GM18505 (cell line): ENCODE data around the gene CYFIP2.

Experiments used
- ATAC-seq: cut with Tn5 transposase; IDR thresholded peaks from one replicate; pipeline ENCODE4 v1.9.1; 2021; ENCODE audit not compliant: unreplicated experiment
- POLR2A ChIP-seq: IDR thresholded peaks from 4 replicates; pipeline ENCODE4 v1.6.1; 2011; ENCODE audit warnings: borderline replicate concordance; ENCODE audit not compliant: insufficient read depth, insufficient read length; ENCODE audit errors: extremely low read depth

CYFIP2 gene

GRCh38 chr5:157284458-157285212 lies 18.7 kb downstream of the CYFIP2 start:
- ATAC-seq = no peak
- TF ChIP-seq POLR2A = no peak

- no peak for TF ChIP-seq POLR2A
Observed at GRCh38 chr5:157285310-157286035, 19.6 kb downstream of the CYFIP2 start.

GRCh38 chr5:157286761-157287211 lies 20.9 kb downstream of the CYFIP2 start:
- no peak for ATAC-seq

More at GRCh38 chr5:157285310-157286035, 19.6 kb downstream of the CYFIP2 start:
- no peak for ATAC-seq

DNA sequence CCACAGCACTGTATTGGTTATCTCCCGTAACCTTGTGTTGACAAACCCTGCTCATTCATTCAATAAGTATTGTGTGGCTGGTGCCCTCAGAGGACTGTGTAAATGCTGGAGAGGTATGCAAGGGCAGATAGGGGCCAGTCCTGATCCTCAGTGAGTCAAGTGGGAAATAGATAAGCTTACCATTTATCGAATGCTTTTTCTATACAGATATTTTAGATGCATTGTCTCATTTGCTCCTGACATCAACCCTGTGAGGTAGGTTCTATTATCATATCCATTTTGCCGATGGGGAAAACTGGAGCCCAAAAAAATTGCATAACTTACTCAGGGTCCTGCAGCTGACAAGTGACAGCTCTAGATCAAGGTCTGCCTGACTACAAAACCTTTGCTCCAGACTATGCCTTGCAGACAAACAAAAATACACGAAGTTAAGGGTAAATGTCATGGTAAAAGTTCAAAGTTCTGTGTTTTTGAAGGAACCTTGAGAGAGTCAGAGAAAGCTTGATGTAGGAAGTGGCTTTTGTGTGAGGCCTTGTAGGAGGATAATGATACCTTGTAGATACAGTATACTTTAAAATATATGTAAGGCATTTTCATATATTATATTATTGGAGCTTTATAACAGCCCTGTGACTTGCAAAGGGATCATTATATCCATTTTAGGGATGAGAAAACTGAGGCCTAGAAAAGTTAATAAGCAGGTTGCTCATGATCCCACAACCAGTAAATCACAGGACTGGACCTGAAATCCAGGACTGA lies 22.7 kb downstream of the CYFIP2 start:
- no peak for TF ChIP-seq POLR2A
- no peak for ATAC-seq

More at GRCh38 chr5:157286761-157287211, 20.9 kb downstream of the CYFIP2 start:
- no peak for TF ChIP-seq POLR2A

DNA sequence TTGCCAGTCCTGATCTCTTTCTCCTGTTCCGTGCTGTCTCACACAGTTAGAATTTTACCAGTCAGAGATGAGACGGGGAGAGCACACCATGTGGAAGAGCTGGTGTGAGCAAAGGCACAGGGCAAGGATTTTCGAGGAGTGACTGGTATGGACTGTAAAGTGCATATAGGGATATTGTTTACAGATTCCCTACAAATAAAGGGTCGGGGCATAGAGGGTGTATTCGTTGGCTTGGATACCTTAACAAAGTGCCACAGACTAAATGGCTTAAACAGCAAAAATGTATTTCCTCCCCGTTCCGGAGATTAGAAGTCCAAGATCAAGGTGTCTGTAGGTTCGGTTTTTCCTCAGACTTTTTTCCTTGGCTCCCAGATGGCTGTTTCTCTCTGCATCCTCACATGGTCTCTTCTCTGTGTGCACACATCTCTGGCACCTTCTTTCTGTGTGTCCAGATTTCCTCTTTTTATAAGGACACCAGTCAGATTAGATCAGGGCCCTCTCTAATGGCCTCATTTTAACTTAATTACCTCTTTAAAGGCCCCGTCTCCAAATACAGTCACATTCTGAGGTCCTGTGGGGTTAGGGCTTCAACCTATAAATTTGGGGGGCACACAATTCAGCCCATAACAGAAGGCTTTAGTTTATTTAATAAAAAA lies 23.4 kb downstream of the CYFIP2 start:
- ATAC-seq = no peak
- TF ChIP-seq POLR2A = no peak

- ATAC-seq = no peak
- no peak for TF ChIP-seq POLR2A
Observed at GRCh38 chr5:157290156-157290980, 24.4 kb downstream of the CYFIP2 start.

DNA sequence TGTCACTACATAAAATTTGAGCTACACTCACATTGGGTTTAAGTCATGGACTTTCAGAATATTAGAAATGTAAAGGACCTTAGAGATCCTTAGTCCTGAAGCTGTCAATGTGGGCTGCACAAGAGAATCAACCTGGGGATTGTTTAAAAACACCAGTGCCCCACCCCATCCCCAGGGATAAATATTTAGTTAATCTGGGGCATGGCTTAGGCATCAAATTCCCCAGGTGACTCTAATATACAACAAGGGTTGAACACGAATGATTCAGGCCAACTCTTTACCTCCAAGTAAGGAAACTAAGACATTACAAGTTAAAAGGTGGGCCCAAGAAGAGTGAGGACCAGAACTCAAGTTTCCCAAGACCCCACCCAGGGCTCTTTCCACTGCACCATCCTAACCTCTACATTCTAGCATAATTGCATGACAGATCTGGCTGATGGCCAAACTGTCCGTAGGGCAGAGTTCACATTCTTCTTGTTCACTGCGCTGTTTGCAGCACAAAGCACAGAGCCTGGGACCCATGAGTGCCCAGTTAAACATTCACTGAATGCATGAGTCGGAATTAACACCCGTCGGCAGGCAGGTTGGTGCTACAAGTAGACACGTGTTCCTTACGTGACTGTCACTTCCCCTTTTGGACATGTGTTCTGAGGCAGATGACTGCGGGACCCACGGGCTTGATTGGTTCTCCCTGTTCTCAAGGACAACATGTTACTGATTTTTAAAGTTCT lies 25.2 kb downstream of the CYFIP2 start:
- TF ChIP-seq POLR2A = no peak

DNA sequence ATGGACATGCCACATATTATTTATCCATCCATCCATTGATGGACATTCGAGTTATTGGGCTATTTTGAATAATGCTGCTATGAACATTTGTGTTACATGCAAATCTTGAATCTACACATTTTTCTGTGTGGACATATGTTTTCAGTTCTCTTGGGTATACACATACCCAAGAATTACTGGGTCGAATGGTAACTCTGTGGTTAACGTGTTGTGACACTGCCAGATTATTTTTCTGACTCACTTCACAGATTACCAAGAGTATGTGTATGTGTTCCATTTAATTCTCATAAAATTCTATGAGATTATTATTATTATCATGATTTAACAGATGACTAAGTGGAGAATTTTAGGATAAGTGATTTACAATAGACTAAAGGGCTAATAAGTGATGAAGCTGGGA lies 26.7 kb downstream of the CYFIP2 start:
- ATAC-seq = no peak
- no peak for TF ChIP-seq POLR2A

More for the DNA sequence above, 25.2 kb downstream of the CYFIP2 start:
- ATAC-seq = peak; percentile 92

GRCh38 chr5:157294407-157295091 lies 28.6 kb downstream of the CYFIP2 start:
- no peak for ATAC-seq
- no peak for TF ChIP-seq POLR2A

GRCh38 chr5:157295247-157295646 lies 29.3 kb downstream of the CYFIP2 start:
- no peak for TF ChIP-seq POLR2A
- ATAC-seq = no peak

DNA sequence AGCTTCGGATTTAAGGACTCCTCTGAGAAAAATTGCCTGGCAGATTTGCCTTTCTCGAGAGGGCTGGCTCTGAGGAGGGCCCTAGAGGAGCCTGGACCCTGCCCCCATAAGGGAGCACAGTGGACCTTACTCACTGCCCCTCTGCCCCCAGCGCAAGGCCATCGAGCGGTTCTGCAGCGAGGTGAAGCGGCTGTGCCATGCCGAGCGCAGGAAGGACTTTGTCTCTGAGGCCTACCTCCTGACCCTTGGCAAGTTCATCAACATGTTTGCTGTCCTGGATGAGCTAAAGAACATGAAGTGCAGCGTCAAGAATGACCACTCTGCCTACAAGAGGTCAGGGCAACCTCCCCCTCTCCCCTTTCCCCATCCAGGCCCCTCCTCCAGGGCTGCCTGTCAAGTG lies 34.6 kb downstream of the CYFIP2 start:
- TF ChIP-seq POLR2A = no peak
- ATAC-seq = no peak

- no peak for TF ChIP-seq POLR2A
- ATAC-seq = no peak
Observed at GRCh38 chr5:157301066-157301465, 35.1 kb downstream of the CYFIP2 start.

- no peak for ATAC-seq
- TF ChIP-seq POLR2A = no peak
Observed at GRCh38 chr5:157303023-157303422, 37.1 kb downstream of the CYFIP2 start.
